OCI-M1 (cell line): ENCODE data around the gene SPATA6.
"Not testable (repeated sequence)": the region's sequence is repeated elsewhere in the genome, so short reads cannot be mapped to it uniquely, and the experiment has no call there.

Source experiments
- DNase-seq: peaks from one replicate; lab custom pipeline; 2025; lab: John Stamatoyannopoulos, UW

The SPATA6 gene

GRCh38 chr1:48462716-48463302 lies 9.2 kb downstream of the SPATA6 start:
- DNase-seq = no peak

GRCh38 chr1:48450505-48450904 lies 21.5 kb downstream of the SPATA6 start:
- DNase-seq = no peak

GRCh38 chr1:48448932-48449331 lies 23.1 kb downstream of the SPATA6 start:
- no peak for DNase-seq

GRCh38 chr1:48444186-48444585 lies 27.8 kb downstream of the SPATA6 start:
- DNase-seq = not testable (repeated sequence)

- DNase-seq = no peak
These were observed 29.0 kb downstream of the SPATA6 start for GRCh38 chr1:48442864-48443619.

- DNase-seq = not testable (repeated sequence)
These were observed 31.2 kb downstream of the SPATA6 start for GRCh38 chr1:48440786-48441185.

GRCh38 chr1:48439380-48439779 lies 32.6 kb downstream of the SPATA6 start:
- DNase-seq = no peak

GRCh38 chr1:48437379-48437778 lies 34.6 kb downstream of the SPATA6 start:
- DNase-seq = not testable (repeated sequence)

- not testable (repeated sequence) for DNase-seq
These were observed 36.5 kb downstream of the SPATA6 start for GRCh38 chr1:48435312-48436002.

GRCh38 chr1:48430832-48431231 lies 41.2 kb downstream of the SPATA6 start:
- no peak for DNase-seq

GRCh38 chr1:48422009-48422408 lies 50.0 kb downstream of the SPATA6 start:
- DNase-seq = no peak

- DNase-seq = no peak
These were observed 53.3 kb downstream of the SPATA6 start for GRCh38 chr1:48418742-48419141.

- no peak for DNase-seq
These were observed 57.0 kb downstream of the SPATA6 start for GRCh38 chr1:48415050-48415449.

- no peak for DNase-seq
These were observed 57.7 kb downstream of the SPATA6 start for GRCh38 chr1:48414264-48414663.

GRCh38 chr1:48405940-48406339 lies 66.1 kb downstream of the SPATA6 start:
- DNase-seq = no peak

- DNase-seq = no peak
These were observed 66.6 kb downstream of the SPATA6 start for GRCh38 chr1:48405400-48405799.

- DNase-seq = no peak
These were observed 69.4 kb downstream of the SPATA6 start for GRCh38 chr1:48402599-48402998.

- no peak for DNase-seq
These were observed 75.8 kb downstream of the SPATA6 start for GRCh38 chr1:48396208-48396607.

- no peak for DNase-seq
These were observed 80.1 kb downstream of the SPATA6 start for GRCh38 chr1:48391926-48392325.

- DNase-seq = no peak
These were observed 84.6 kb downstream of the SPATA6 start for GRCh38 chr1:48387409-48387808.

- no peak for DNase-seq
These were observed 97.2 kb downstream of the SPATA6 start for GRCh38 chr1:48374785-48375184.

GRCh38 chr1:48371598-48371997 lies 100.4 kb downstream of the SPATA6 start:
- peak; percentile 18 for DNase-seq

- no peak for DNase-seq
These were observed 109.1 kb downstream of the SPATA6 start for GRCh38 chr1:48362901-48363300.
